Naive thymus-derived CD4-positive, alpha-beta T cell (primary cell): ENCODE results near the gene DGKE. TPM values are rescaled to one million over a fixed set of nuclear protein-coding genes. Genes with fewer than 3 reads are reported as not detected.

Experiments
- ATAC-seq: fragments of 150-1000 bp; cut with Tn5 transposase; 2 replicates; pipeline ENCODE4 v1.10.0; 2021; ENCODE audit warnings: mild to moderate bottlenecking, moderate library complexity
- CTCF ChIA-PET: fragments of 350-600 bp; sonication (Branson Sonifier 250); formaldehyde crosslinking; loops from one replicate; lab custom pipeline; 2021; ENCODE audit warnings: antibody characterized with exemption; lab: Charles Lee
- POLR2A ChIA-PET: fragments of 350-600 bp; sonication (Branson Sonifier 250); formaldehyde crosslinking; loops from one replicate; lab custom pipeline; 2021; ENCODE audit warnings: antibody characterized with exemption, inconsistent platforms; lab: Charles Lee
- DNase-seq, 9 donors: peaks; one replicate each; pipeline versions ENCODE4 v3.0.0 to v3.0.0-alpha.2; 2020 to 2022; ENCODE audit warnings: mixed read lengths in 1 of 9
- H3K27ac ChIP-seq: one replicate; pipeline ENCODE4 v1.7.0; 2013; ENCODE audit warnings: mild to moderate bottlenecking, low read depth, low read length, moderate library complexity
- H3K27me3 ChIP-seq, 2 donors: one replicate each; pipeline ENCODE4 v1.7.0; 2013; ENCODE audit warnings: low read length in 2 of 2, mild to moderate bottlenecking in 2 of 2, moderate library complexity in 2 of 2; ENCODE audit not compliant: control insufficient read depth in 2 of 2, insufficient read depth in 2 of 2
- H3K36me3 ChIP-seq, 3 experiments: 1 replicate in 2 of 3; 2 replicates in 1 of 3; pipeline ENCODE4 v1.7.0; 2013; ENCODE audit warnings: low read length in 3 of 3, mild to moderate bottlenecking in 3 of 3, moderate library complexity in 1 of 3; ENCODE audit not compliant: insufficient read depth in 3 of 3, control insufficient read depth in 2 of 3
- H3K4me1 ChIP-seq, 2 donors: one replicate each; pipeline ENCODE4 v1.7.0; 2013; ENCODE audit warnings: low read length in 2 of 2, mild to moderate bottlenecking in 2 of 2, moderate library complexity in 1 of 2; ENCODE audit not compliant: control insufficient read depth in 2 of 2, insufficient read depth in 2 of 2
- H3K4me3 ChIP-seq: 2 replicates; pipeline ENCODE4 v1.7.0; 2013; ENCODE audit warnings: mild to moderate bottlenecking, low read length
- H3K9me3 ChIP-seq, 3 experiments: 1 replicate in 2 of 3; 2 replicates in 1 of 3; pipeline ENCODE4 v1.7.0; 2013; ENCODE audit warnings: low read length in 3 of 3; ENCODE audit not compliant: control insufficient read depth in 2 of 3
- H3K27ac Mint-ChIP-seq, 9 donors: one replicate each; pipeline ENCODE4 v1.8.0; 2020 to 2022; ENCODE audit warnings: mixed read lengths in 9 of 9, mild to moderate bottlenecking in 8 of 9, moderate library complexity in 5 of 9, inconsistent platforms in 2 of 9
- H3K27me3 Mint-ChIP-seq, 5 donors: one replicate each; pipeline ENCODE4 v1.8.0; 2021 to 2022; ENCODE audit warnings: mixed read lengths in 5 of 5, mild to moderate bottlenecking in 1 of 5
- H3K36me3 Mint-ChIP-seq, 5 donors: one replicate each; pipeline ENCODE4 v1.8.0; 2020 to 2022; ENCODE audit warnings: mixed read lengths in 5 of 5, mild to moderate bottlenecking in 3 of 5, inconsistent platforms in 1 of 5
- H3K4me1 Mint-ChIP-seq, 7 donors: one replicate each; pipeline ENCODE4 v1.8.0; 2020 to 2022; ENCODE audit warnings: mixed read lengths in 7 of 7, mild to moderate bottlenecking in 3 of 7, inconsistent platforms in 1 of 7
- H3K4me3 Mint-ChIP-seq, 10 donors: one replicate each; pipeline ENCODE4 v1.8.0; 2020 to 2022; ENCODE audit warnings: mild to moderate bottlenecking in 10 of 10, mixed read lengths in 10 of 10, moderate library complexity in 6 of 10, inconsistent platforms in 2 of 10
- H3K9me3 Mint-ChIP-seq, 11 donors: one replicate each; pipeline ENCODE4 v1.8.0; 2020 to 2022; ENCODE audit warnings: mixed read lengths in 11 of 11, mild to moderate bottlenecking in 4 of 11, inconsistent platforms in 1 of 11, moderate library complexity in 1 of 11
- intact Hi-C, 2 donors: fragments of 100-400 bp; cut with micrococcal nuclease; formaldehyde crosslinking; loops; one replicate each; pipeline ENCODE4 v1.15.1; 2023
- polyA plus RNA-seq, 2 donors: library from polyadenylated mRNA; unstranded; fragments of 300-500 nt; fragmentation: Illumina TruSeq; gene quantifications; one replicate each; pipeline ENCODE4 v1.2.3, GENCODE V29; 2021
- total RNA-seq, 6 experiments: library from RNA in 5 of 6; stranded (reverse) in 5 of 6; gene quantifications; 1 replicate in 5 of 6; 2 replicates in 1 of 6; pipeline ENCODE4 v1.2.3 and lab custom pipeline; 2021 to 2026

The DGKE gene
- total and polyA plus RNA-seq, 7 experiments from 2014 or later = 5.0 to 39.2 (median 24.0) TPM

GRCh38 chr17:56886288-56886731, 52.4 kb downstream of the DGKE start:
- Histone ChIP-seq H3K27ac (no peak overlapping the region), H3K9me3 (peaks cover 0 to 15% (median 3%) of the 10 kb centered on the region in 3 experiments), H3K36me3 (peaks cover 0 to 33% (median 9%) of the 10 kb centered on the region in 3 experiments), H3K27me3 (no peaks in the 10 kb centered on the region), H3K4me3 (no peak overlapping the region), H3K4me1 (no peaks in the 10 kb centered on the region)
- ChIA-PET POLR2A (no interaction called here), CTCF (no interaction called here)
- ATAC-seq = no peak
- Mint-ChIP-seq H3K27ac (peak overlapping the region in 3 of 9 donors; percentile 1 to 79 (median 7)), H3K36me3 (peaks cover 6 to 48% (median 42%) of the 10 kb centered on the region in 5 donors), H3K4me1 (peaks cover 0 to 2% (median 0%) of the 10 kb centered on the region in 7 donors), H3K4me3 (no peak overlapping the region), H3K27me3 (no peaks in the 10 kb centered on the region), H3K9me3 (peaks cover 0 to 20% (median 6%) of the 10 kb centered on the region in 11 donors)
- no peak for DNase-seq
- intact Hi-C loops = no loop called here

- H3K4me1 Mint-ChIP-seq = peaks cover 0 to 2% (median 0%) of the 10 kb centered on the region in 7 donors
- Histone ChIP-seq H3K27ac (no peak overlapping the region), H3K27me3 (no peaks in the 10 kb centered on the region), H3K9me3 (peaks cover 0 to 15% (median 3%) of the 10 kb centered on the region in 3 experiments), H3K36me3 (peaks cover 0 to 41% (median 9%) of the 10 kb centered on the region in 3 experiments), H3K4me1 (no peaks in the 10 kb centered on the region), H3K4me3 (no peak overlapping the region)
- ATAC-seq = no peak
- H3K27me3 Mint-ChIP-seq = no peaks in the 10 kb centered on the region
- peaks cover 0 to 20% (median 6%) of the 10 kb centered on the region in 11 donors for H3K9me3 Mint-ChIP-seq
- peaks cover 7 to 51% (median 45%) of the 10 kb centered on the region in 5 donors for H3K36me3 Mint-ChIP-seq
- no peak for DNase-seq
- peak overlapping the region in 1 of 9 donors; percentile 19 for H3K27ac Mint-ChIP-seq
- intact Hi-C loops = no loop called here
- peak overlapping the region in 1 of 10 donors; percentile 9 for H3K4me3 Mint-ChIP-seq
- ChIA-PET POLR2A (no interaction called here), CTCF (no interaction called here)
Measured at GRCh38 chr17:56887105-56887504, 53.2 kb downstream of the DGKE start.

- DNase-seq (no peak), ATAC-seq (no peak)
- Mint-ChIP-seq H3K4me3 (peak overlapping the region in 1 of 10 donors; percentile 9), H3K9me3 (peaks cover 0 to 20% (median 6%) of the 10 kb centered on the region in 11 donors), H3K27ac (peak overlapping the region in 1 of 9 donors; percentile 19), H3K4me1 (peaks cover 0 to 9% (median 0%) of the 10 kb centered on the region in 7 donors), H3K36me3 (peaks cover 14 to 58% (median 52%) of the 10 kb centered on the region in 5 donors), H3K27me3 (no peaks in the 10 kb centered on the region)
- no peak overlapping the region for H3K27ac ChIP-seq
- ChIA-PET POLR2A (no interaction called here), CTCF (interaction anchor here (2.1 kb wide), 1 partner anchor 52 kb away, joined by 7 read pairs; no protein-coding TSS in a partner anchor)
- H3K4me3 ChIP-seq = no peak overlapping the region
- H3K27me3 ChIP-seq = no peaks in the 10 kb centered on the region
- intact Hi-C loops = no loop called here
- H3K36me3 ChIP-seq = peaks cover 0 to 48% (median 12%) of the 10 kb centered on the region in 3 experiments
- H3K4me1 ChIP-seq = no peaks in the 10 kb centered on the region
- peaks cover 0 to 15% (median 3%) of the 10 kb centered on the region in 3 experiments for H3K9me3 ChIP-seq
Measured at GRCh38 chr17:56887552-56888467, 53.9 kb downstream of the DGKE start.

GRCh38 chr17:56890390-56890789, 56.4 kb downstream of the DGKE start:
- H3K4me3 Mint-ChIP-seq = no peak overlapping the region
- H3K36me3 Mint-ChIP-seq = peaks cover 30 to 75% (median 65%) of the 10 kb centered on the region in 5 donors
- H3K4me1 Mint-ChIP-seq = peaks cover 0 to 13% (median 0%) of the 10 kb centered on the region in 7 donors
- intact Hi-C loops = loop anchor here in 1 of 2 donors (2.0 kb wide), 1 partner anchor 50 kb away; no protein-coding TSS in a partner anchor
- no peaks in the 10 kb centered on the region for H3K27me3 Mint-ChIP-seq
- ChIA-PET CTCF (interaction anchor here (0.8 to 1.0 kb wide), 2 partner anchors 9 to 49 kb away, joined by 3 to 5 read pairs; no protein-coding TSS in a partner anchor), POLR2A (no interaction called here)
- Histone ChIP-seq H3K27ac (no peak overlapping the region), H3K4me1 (no peaks in the 10 kb centered on the region), H3K9me3 (peaks cover 0 to 15% (median 3%) of the 10 kb centered on the region in 3 experiments), H3K27me3 (no peaks in the 10 kb centered on the region), H3K36me3 (peaks cover 2 to 72% (median 17%) of the 10 kb centered on the region in 3 experiments), H3K4me3 (no peak overlapping the region)
- ATAC-seq = no peak
- H3K9me3 Mint-ChIP-seq = peaks cover 0 to 20% (median 6%) of the 10 kb centered on the region in 11 donors
- H3K27ac Mint-ChIP-seq = peak overlapping the region in 1 of 9 donors; percentile 20
- no peak for DNase-seq

- no peak overlapping the region for H3K4me3 Mint-ChIP-seq
Measured at GRCh38 chr17:56890906-56891674, 57.1 kb downstream of the DGKE start.

More at GRCh38 chr17:56890906-56891674, 57.1 kb downstream of the DGKE start:
- Mint-ChIP-seq H3K36me3 (peaks cover 31 to 80% (median 70%) of the 10 kb centered on the region in 5 donors), H3K9me3 (peaks cover 0 to 20% (median 6%) of the 10 kb centered on the region in 11 donors), H3K4me1 (peaks cover 0 to 12% (median 0%) of the 10 kb centered on the region in 7 donors), H3K27me3 (no peaks in the 10 kb centered on the region), H3K27ac (no peak overlapping the region)
- DNase-seq = no peak
- no peak overlapping the region for H3K4me3 ChIP-seq
- ChIA-PET POLR2A (no interaction called here), CTCF (interaction anchor here (1.3 kb wide), 1 partner anchor 48 kb away, joined by 3 read pairs; no protein-coding TSS in a partner anchor)
- ATAC-seq = no peak
- H3K4me1 ChIP-seq = no peaks in the 10 kb centered on the region
- no peaks in the 10 kb centered on the region for H3K27me3 ChIP-seq
- peaks cover 0 to 15% (median 3%) of the 10 kb centered on the region in 3 experiments for H3K9me3 ChIP-seq
- no peak overlapping the region for H3K27ac ChIP-seq
- H3K36me3 ChIP-seq = peaks cover 9 to 79% (median 21%) of the 10 kb centered on the region in 3 experiments
- intact Hi-C loops = loop anchor here (1.0 to 2.0 kb wide), 4 partner anchors 22 to 70 kb away; partner anchors contain the start of gene COIL (in 1 of the 2)
